Endometrium (tissue), 2 donors: ENCODE results near the gene CFAP47.
"Not testable (repeated sequence)": the region's sequence is repeated elsewhere in the genome, so short reads cannot be mapped to it uniquely, and the experiment has no call there.

Source experiments
- FAIRE-seq: peaks from 2 replicates; lab custom pipeline; 2012; peaks lifted over from hg19 to GRCh38; lab: Jason Lieb, UNC
- donor health status: control.
- donor health status: control.

CFAP47 gene, protein sequence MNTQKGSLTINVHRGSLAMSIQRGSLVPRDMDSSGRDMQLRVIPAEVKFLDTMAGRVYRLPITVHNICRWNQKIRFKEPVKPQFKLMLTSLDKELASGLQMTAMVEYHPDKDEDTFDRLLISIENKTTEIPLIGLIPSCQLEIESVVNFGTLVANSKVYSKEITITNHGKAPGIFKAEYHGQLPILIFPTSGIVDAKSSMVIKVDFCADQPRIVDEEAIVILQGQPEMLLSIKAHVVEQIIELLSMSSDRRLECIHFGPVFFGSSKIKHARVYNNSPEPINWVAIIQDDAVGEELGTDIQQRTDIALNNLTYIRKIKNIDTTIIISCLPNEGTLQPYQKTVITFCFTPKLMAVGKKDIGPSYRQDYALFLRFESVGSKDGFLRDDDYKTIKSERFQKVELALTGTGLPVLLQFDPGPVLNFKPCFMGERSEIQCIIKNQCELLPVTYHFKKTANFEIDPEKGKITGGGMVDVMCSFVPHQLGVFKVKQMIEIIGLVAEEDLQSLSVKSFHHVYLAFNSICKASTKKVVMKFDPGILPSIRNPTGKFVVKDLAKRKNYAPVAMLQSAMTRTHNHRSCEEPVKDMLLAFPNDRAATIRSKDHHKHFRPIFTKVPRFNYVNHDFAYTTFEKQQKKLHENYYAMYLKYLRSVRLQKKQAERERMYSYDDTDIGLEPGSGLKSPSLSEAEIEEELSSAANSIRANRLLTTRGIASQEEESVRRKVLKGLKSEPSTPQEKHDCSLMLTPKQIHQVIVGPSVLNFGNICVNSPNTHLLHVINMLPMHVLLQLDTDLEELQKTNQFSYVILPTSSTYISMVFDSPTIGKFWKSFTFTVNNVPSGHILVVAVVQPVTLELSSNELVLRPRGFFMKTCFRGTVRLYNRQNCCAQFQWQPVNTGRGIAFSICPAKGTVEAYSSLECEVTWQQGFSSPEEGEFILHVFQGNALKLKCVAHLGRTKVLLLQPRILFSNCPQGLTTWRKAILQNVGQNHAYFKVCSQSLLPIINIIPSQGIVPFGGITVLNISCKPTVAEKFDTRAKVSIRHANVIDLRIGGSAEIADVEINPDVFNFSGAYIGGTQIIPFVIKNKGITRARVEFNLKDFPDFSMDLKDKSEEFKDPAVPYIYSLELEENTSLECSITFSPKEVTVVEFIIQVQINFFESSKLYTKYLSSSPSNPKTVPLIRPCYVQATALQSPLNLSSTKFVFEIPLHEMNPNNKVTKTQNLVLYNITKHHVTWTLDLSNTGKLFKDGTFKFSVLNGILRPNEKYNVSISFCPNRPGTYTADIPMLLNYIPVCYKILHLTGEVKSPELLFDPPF (N-terminal part only)

DNA sequence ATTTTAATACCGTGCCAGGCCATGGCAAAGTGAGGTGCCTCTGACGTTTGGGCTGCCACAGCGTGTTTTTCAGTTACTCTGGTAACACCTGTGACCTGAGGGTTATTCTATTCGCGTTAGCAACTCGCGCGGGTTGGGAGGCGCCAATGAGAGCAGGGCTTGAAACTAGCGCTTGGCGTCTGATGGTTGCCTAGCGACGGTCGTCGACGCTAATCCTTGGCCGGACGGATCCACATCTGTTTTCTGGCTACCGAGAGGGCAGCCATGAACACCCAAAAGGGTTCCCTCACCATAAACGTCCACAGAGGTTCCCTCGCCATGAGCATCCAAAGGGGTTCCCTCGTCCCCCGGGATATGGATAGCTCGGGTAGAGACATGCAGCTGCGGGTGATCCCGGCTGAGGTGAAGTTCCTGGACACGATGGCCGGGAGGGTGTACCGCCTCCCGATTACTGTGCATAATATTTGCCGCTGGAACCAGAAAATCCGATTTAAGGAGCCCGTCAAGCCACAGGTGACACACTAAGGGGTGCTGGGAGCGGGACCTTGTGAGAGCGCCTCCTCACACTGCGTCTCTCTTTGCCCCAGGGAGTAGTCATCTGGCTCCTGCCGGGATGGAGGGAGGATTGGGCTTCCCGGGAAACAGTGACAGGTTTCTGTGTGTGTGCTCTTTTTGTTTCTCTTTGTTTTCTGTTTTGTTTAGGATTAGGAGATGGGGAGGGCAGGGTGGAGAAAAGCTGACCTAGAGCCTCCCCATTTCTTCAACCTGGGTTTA, at the start of gene CFAP47:
Gene CFAP47 (plus strand): TSS at position 199 of the 774 bp plus-strand sequence. CDS start 66 bp downstream, at position 265.
- FAIRE-seq, result no peak

GRCh38 chrX:35880601-35881000, 38.9 kb upstream of the CFAP47 start:
- FAIRE-seq, result no peak

DNA sequence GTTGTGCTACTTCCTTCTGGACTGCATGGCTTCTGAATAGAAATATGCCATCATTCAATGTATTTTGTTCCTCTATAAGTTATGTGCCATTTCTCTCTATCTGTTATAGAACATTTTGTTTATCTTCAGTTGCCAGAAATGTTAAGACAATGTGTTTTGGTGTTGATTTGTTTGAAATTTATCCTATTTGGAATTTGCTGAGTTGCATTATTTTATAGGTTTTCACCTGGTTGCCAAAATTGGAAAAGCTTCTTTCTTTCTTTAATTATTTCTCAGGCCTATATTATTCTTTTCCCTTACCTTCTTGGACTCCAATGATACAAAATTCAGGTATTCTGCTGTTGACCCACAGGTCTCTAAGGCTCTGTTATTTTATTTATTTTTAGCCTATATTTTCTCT, 33.4 kb upstream of the CFAP47 start:
- FAIRE-seq, result no peak

- FAIRE-seq, result no peak
These were observed 28.8 kb upstream of the CFAP47 start for GRCh38 chrX:35890699-35891098.

DNA sequence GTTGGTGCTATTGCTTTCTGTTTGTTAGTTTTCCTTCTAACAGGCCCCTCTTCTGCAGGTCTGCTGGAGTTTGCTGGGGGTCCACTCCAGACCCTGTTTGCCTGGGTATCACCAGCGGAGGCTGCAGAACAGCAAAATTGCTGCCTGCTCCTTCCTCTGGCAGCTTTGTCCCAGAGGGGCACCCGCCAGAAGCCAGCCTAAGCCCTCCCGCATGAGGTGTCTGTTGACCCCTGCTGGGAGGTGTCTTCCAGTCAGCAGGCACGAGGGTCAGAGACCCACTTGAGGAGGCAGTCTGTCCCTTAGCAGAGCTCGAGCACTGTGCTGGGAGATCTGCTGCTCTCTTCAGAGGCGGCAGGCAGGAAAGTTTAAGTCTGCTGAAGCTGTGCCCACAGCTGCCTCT, 67.3 kb downstream of the CFAP47 start:
- FAIRE-seq, result not testable (repeated sequence)

GRCh38 chrX:36007207-36007606, 87.7 kb downstream of the CFAP47 start:
- no peak for FAIRE-seq

DNA sequence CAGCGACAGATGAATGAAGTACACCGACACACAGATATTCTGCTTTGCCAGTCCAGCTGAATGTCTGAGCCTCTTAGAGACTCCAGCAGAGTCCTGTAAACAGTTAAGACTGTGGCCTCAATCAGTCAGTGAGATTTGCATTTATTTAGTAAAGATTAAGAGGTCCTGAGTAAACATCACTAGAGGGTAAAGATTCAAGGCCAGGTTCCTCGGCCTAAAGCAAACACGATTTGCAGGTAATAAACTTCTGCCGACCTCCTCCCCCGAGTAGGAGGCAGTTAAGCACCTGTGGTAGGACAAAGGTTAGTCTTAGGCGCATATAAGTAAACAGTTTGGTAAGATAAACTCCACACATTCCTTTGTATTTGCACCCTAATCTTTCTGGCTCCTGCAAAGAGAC, 99.6 kb downstream of the CFAP47 start:
- FAIRE-seq, result no peak

DNA sequence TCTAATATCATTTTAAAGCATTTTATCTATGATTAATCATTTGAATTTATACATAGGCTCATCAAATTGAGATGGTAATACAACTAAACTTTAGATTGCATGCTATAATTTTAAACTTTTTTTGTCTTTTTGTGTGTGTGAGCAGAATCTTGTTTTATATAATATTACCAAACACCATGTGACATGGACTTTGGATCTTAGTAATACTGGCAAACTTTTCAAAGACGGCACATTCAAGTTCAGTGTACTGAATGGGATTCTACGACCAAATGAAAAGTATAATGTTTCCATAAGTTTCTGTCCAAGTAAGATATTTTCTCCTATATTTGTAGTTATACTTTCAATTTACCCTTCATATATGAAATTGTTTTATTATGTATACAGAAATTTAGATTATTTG, 116.0 kb downstream of the CFAP47 start:
- FAIRE-seq, result no peak

DNA sequence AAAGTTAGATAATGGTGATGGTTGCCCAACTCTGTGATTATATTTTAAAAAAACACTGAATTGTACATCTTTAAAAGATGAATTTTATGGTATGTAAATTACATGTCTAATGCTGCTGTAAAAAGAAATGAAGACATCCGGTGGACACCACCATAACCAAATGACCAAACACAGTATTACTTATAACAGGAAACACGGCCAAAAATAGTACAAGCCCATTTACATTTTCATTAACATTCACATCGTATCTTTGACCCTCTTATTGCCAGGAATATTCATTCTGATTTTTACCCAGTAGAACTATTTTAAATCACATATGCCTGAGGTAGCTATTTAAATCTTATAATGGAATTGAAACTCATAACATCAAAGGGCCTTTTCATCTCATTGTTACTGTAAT, 143.2 kb downstream of the CFAP47 start:
- FAIRE-seq, result no peak

- no peak for FAIRE-seq
These were observed 151.5 kb downstream of the CFAP47 start for GRCh38 chrX:36071061-36071460.

DNA sequence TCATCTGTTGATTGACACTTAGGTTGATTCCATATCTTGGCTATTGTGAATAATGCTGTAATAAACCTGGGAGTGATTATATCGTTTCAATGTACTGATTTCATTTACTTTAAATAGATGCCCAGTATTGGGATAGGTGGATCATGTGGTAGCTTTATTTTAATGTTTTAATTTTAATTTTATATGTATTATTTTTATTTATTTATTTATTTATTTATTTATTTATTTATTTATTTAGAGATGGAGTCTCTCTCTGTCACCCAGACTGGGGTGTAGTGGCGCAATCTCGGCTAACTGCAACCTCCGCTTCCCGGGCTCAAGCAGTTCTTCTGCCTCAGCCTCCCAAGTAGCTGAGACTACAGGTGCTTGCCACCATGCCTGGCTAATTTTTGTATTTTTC, 155.5 kb downstream of the CFAP47 start:
- not testable (repeated sequence) for FAIRE-seq

DNA sequence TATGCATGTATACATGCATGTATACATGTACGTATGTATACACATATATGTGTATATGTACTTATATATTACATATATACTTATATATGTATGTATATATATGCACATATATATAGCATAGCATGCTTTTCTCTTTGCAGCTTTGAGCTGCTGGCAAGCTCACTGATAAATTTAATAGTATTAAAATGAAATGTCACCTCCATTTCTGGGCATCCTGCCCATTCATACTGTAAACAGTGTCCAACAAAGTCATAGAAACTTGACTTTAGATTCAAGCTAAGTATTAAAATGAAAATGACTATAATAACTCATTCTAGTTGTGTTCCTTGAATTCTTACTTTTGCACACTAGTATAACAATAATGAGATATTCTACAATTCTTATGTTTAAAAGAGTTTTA, 163.7 kb downstream of the CFAP47 start:
- FAIRE-seq, result no peak

DNA sequence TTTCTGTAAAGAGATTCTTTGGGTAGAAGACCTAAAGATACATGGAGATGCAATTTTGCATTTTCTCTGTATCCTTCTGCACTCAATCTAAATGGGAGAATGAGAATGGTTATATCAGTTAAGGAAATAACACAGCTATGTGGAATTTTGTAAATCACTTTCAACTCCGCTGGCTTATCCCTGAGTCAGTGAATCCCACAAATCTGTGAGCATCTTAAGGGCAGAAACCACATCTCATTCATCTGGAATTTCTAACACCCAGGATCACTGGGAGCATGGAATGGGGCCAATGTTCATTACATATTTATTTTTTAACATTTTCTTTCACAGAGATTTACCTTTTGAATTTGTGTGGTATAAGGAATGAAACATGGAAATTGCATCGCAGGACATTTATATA, 167.8 kb downstream of the CFAP47 start:
- FAIRE-seq, result no peak

DNA sequence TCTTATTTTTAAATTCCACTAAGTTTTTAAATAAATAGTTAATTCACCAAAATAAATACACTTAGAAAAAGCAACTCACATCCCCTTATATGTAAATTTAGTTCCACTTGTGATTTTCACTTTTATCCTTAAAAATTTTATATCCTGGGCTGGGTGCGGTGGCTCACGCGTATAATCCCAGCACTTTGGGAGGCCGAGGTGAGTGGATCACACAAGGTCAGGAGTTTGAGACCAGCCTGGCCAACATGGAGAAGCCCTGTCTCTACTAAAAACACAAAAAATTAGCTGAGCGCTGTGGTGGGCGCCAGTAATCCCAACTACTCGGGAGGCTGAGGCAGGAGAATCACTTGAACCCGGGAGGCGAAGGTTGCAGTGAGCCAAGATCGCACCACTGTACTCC, 169.4 kb downstream of the CFAP47 start:
- not testable (repeated sequence) for FAIRE-seq

- no peak for FAIRE-seq
These were observed 182.9 kb downstream of the CFAP47 start for GRCh38 chrX:36102425-36102824.

- FAIRE-seq, result no peak
These were observed 196.7 kb downstream of the CFAP47 start for GRCh38 chrX:36116222-36116621.

DNA sequence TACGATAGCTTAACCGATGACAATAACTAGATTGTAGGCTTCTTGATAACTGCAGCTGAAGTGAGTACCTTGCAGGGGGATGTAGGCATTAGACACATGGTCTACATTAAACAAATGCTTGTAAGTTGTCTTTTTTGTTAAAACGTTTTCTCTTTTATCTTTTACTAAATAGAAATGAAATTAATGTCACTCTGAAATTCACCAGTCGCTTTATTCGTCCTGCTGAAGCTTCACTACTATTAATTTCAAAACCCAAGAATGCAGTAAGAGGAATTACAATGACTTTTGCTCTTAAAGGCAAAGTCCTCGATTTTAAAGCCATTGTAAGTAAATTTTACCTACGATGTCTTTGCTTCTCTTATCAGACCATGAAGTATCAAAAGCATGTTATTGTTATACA, 239.7 kb downstream of the CFAP47 start:
- FAIRE-seq, result no peak

DNA sequence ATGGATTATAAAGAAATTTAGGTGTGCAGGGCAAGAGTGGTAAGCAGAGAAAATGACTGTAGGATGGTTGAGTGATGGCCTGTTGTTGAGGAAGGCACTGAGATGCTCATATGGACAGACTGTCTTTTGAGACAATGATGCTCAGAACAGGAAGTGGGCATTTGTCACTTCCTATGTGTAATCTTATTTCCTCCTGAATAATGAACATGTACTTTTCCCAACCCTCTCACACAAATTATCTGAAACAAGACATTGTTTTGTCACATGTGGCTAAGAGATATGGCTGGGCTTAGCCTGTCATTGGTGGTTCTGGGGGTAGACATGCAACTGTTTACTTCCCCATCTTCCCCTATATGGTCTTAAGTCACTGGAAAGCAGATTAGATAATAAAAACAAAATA, 240.5 kb downstream of the CFAP47 start:
- FAIRE-seq, result no peak

DNA sequence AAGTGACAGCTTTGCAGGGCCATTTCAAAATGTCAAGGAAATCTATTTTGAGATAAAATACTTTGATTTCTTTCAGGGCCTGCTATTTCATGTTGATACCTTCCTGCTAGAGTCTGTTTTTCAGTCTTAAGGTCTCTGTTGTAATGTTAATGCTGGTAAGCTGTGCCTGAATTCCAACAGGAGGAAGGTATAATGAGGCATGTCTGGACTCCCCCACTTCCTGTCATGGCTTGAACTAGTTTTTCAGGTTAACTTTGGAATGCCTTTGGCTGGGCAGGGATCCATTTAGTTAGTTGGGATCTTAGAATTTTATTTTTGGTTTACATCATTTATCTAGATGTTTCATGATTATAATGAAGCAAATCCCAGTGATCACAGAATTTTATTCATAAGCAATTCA, 279.0 kb downstream of the CFAP47 start:
- FAIRE-seq, result no peak

DNA sequence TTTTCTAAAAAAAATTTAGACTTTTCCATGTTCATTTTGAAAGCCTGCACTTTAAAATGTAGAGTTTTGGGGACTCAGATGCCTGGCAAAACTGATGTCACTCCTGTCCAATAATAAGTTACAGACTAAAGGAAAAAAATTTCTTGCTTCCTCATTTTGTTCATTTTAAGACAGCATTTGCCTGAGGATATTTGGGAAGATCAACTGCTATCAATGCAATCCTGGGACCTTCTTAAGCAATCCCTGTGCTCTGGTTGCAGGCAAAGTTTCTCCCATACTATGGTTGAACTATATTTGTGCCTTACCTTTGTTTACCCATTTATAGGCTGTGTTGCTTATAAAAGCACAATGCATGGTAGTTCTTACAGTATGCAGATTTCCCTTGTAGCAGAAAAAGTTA, 280.4 kb downstream of the CFAP47 start:
- FAIRE-seq, result no peak

GRCh38 chrX:36214924-36215323, 295.4 kb downstream of the CFAP47 start:
- no peak for FAIRE-seq

DNA sequence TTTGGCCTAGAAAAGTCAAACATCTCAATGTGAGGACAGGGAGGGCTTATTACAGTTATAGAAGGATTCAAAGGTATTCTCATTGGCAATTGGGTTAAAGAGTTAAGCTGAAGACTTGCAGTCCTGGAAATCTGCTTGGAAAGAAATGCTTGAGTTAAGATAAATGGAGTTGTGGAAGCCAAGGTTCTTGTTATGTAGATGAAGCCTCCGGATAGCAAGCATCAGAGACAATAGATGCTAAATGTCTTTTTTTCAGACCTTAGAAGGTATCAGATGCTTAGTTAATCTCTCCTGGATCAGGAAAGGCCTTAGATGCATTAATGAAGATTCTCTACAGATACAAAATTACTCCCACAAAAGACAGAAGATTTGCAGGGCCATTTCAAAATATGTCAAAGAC, 299.3 kb downstream of the CFAP47 start:
- FAIRE-seq, result no peak
